ENCODE data around the gene GPR173. TPM values are rescaled to one million over a fixed set of nuclear protein-coding genes. Genes with fewer than 3 reads are reported as not detected.

Gene GPR173, protein sequence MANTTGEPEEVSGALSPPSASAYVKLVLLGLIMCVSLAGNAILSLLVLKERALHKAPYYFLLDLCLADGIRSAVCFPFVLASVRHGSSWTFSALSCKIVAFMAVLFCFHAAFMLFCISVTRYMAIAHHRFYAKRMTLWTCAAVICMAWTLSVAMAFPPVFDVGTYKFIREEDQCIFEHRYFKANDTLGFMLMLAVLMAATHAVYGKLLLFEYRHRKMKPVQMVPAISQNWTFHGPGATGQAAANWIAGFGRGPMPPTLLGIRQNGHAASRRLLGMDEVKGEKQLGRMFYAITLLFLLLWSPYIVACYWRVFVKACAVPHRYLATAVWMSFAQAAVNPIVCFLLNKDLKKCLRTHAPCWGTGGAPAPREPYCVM
- 1.1 and 2.5 TPM in 2 replicates for total RNA-seq (ENCODE audit: low replicate concordance)

GRCh38 chrX:53048169-53049126 lies at the start of gene GPR173:
GPR173 (plus strand) TSS chrX:53048789; CDS start chrX:53076622, 27,833 bp downstream.
- no peak for TF ChIP-seq CTCF (IDR thresholded peaks at IDR 0.05; ENCODE audit: insufficient read depth, low read length)
- peak; percentile 69 for DNase-seq (ENCODE audit: low read depth)
- H3K4me3 ChIP-seq (ENCODE audit: low read depth, low read length): peak within 1 kb of the TSS; percentile 74

- no peak for DNase-seq (ENCODE audit: low read depth)
- no peak overlapping the region for H3K4me3 ChIP-seq (ENCODE audit: low read depth, low read length)
- TF ChIP-seq CTCF (IDR thresholded peaks at IDR 0.05; ENCODE audit: insufficient read depth, low read length): no peak
Observed at GRCh38 chrX:53000447-53001135, 48.0 kb upstream of the GPR173 start.

DNA sequence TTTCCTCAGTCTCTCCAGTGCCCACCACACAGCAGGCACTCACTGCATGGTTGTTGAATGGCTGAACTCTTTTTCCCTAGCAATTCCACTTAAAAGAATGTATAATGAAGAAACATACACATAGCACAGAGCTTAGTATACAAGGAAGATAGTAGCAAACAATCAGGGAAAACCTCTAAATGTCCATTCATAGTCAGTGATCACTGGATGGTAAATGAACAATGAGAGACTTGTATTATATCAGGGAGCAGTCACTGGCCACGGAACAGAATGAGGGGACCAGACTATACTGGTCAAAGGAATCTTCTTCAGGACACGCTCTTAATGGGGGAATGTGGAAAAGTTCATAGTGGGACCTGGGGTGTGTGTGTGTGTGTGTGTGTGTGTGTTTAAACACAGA lies 46.6 kb upstream of the GPR173 start:
- no peak for DNase-seq (ENCODE audit: low read depth)
- no peak for TF ChIP-seq CTCF (IDR thresholded peaks at IDR 0.05; ENCODE audit: insufficient read depth, low read length)
- no peak overlapping the region for H3K4me3 ChIP-seq (ENCODE audit: low read depth, low read length)

GRCh38 chrX:53003111-53003510 lies 45.5 kb upstream of the GPR173 start:
- TF ChIP-seq CTCF (IDR thresholded peaks at IDR 0.05; ENCODE audit: insufficient read depth, low read length): no peak
- peak; percentile 64 for DNase-seq (ENCODE audit: low read depth)
- H3K4me3 ChIP-seq (ENCODE audit: low read depth, low read length): no peak overlapping the region

- H3K4me3 ChIP-seq (ENCODE audit: low read depth, low read length): no peak overlapping the region
- TF ChIP-seq CTCF (IDR thresholded peaks at IDR 0.05; ENCODE audit: insufficient read depth, low read length): no peak
- no peak for DNase-seq (ENCODE audit: low read depth)
Observed at GRCh38 chrX:53004038-53004437, 44.6 kb upstream of the GPR173 start.

- no peak for TF ChIP-seq CTCF (IDR thresholded peaks at IDR 0.05; ENCODE audit: insufficient read depth, low read length)
Observed at GRCh38 chrX:53004811-53005210, 43.8 kb upstream of the GPR173 start.

More at GRCh38 chrX:53004811-53005210, 43.8 kb upstream of the GPR173 start:
- DNase-seq (ENCODE audit: low read depth): peak; percentile 33
- H3K4me3 ChIP-seq (ENCODE audit: low read depth, low read length): no peak overlapping the region
